Endothelial cell (in vitro differentiated cells): ENCODE results near the gene GET4. TPM values are rescaled to one million over a fixed set of nuclear protein-coding genes. Genes with fewer than 3 reads are reported as not detected.

Experiments
- DNase-seq: peaks from one replicate; pipeline ENCODE4 v3.0.0; 2021; ENCODE audit warnings: low spot score
- H3K27ac Mint-ChIP-seq: one replicate; pipeline ENCODE4 v1.8.0; 2021; ENCODE audit warnings: mixed read lengths, inconsistent platforms; ENCODE audit not compliant: unreplicated experiment
- H3K27me3 Mint-ChIP-seq: one replicate; pipeline ENCODE4 v1.8.0; 2021; ENCODE audit warnings: mild to moderate bottlenecking, moderate library complexity, mixed read lengths, inconsistent platforms; ENCODE audit not compliant: unreplicated experiment
- H3K36me3 Mint-ChIP-seq: one replicate; pipeline ENCODE4 v1.8.0; 2021; ENCODE audit warnings: mild to moderate bottlenecking, low read depth, mixed read lengths, inconsistent platforms; ENCODE audit not compliant: unreplicated experiment
- H3K4me1 Mint-ChIP-seq: one replicate; pipeline ENCODE4 v1.8.0; 2021; ENCODE audit warnings: mild to moderate bottlenecking, mixed read lengths, inconsistent platforms; ENCODE audit not compliant: unreplicated experiment
- H3K4me3 Mint-ChIP-seq: one replicate; pipeline ENCODE4 v1.8.0; 2021; ENCODE audit warnings: mild to moderate bottlenecking, mixed read lengths, inconsistent platforms; ENCODE audit not compliant: unreplicated experiment
- H3K9me3 Mint-ChIP-seq: one replicate; pipeline ENCODE4 v1.8.0; 2021; ENCODE audit warnings: mixed read lengths, inconsistent platforms; ENCODE audit not compliant: unreplicated experiment
- CTCF ChIP-seq: fragments of 200-600 bp; sonication (generic); IDR thresholded peaks from one replicate; pipeline ENCODE4 v1.5.0; 2021; ENCODE audit warnings: antibody characterized with exemption; ENCODE audit not compliant: unreplicated experiment
- total RNA-seq: library from RNA; stranded (reverse); fragmentation: NEBNext Ultra II Directional; extraction: Animal tissue kit (Norgen Biotek cat#: 25700); gene quantifications from one replicate; pipeline ENCODE4 v1.2.1, GENCODE V29; 2021; ENCODE audit not compliant: unreplicated experiment

The GET4 gene
- total RNA-seq, 1 donor from 2014 or later, result 61.3 TPM

GRCh38 chr7:944744-945143, 68.4 kb downstream of the GET4 start:
- Mint-ChIP-seq H3K36me3 (peaks cover 6% of the 10 kb centered on the region), H3K27me3 (peaks cover 8% of the 10 kb centered on the region), H3K9me3 (no peaks in the 10 kb centered on the region), H3K4me3 (no peak overlapping the region), H3K27ac (no peak overlapping the region), H3K4me1 (no peaks in the 10 kb centered on the region)
- DNase-seq, result no peak
- no peak for TF ChIP-seq CTCF

DNA sequence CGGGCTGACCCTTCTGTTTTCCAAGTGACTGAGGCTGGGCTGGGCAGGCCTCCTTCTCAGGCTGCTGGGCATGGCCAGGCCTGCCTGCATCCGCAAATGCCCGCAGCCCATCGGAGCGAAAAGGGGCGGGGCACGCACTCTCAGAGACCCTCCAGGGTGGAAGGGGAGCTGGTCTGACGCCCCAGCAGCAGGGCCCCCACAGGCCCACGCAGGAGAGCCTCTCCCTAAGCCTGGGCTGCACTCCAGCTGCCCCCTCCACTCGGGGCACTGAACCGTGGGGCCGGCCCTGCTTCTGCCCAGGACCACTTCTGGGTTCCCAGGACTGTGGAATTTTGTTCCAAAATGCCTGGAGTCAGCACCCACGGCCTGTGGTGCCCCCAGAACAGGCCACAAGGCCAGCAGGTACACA, 68.8 kb downstream of the GET4 start:
- Mint-ChIP-seq H3K4me3 (no peak overlapping the region), H3K9me3 (no peaks in the 10 kb centered on the region), H3K27ac (no peak overlapping the region), H3K36me3 (peaks cover 6% of the 10 kb centered on the region), H3K27me3 (peaks cover 8% of the 10 kb centered on the region), H3K4me1 (no peaks in the 10 kb centered on the region)
- no peak for DNase-seq
- TF ChIP-seq CTCF, result no peak

DNA sequence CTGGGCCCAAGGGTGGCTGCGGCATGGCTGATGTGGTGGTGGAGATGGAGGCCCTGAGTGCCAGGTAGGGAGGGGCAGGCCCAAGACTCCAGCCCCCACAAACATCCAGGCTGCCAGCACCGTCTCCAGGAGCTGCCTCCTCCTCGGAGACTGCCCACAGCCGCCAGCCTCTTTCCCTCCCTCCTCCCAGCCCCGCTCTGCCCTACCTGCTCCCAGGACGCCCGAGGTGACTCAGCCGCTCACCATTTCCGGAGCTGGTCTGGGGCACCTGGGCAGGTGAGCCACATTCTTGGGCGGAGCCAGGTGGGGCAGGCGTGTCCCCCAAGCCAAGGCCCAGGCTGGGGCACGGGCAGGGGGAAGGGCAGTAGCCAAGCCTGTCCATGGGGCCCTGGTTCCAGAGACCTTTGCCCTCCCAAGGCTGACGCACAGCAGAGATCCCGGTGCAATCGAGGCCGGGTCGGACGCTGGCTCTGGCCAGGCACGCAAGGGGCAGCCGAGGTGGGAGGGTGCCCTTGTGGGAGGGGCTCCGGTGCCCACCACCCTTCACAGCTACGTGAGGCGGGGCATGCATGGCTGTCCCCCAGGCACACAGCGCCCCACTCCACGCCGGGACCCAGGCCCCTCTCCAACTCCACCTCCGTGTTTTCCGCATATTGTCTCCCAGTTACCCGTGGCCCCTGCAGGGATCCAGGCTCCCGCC, 69.4 kb downstream of the GET4 start:
- no peak overlapping the region for H3K4me3 Mint-ChIP-seq
- H3K27ac Mint-ChIP-seq, result no peak overlapping the region
- no peaks in the 10 kb centered on the region for H3K4me1 Mint-ChIP-seq

More for the DNA sequence above, 69.4 kb downstream of the GET4 start:
- Mint-ChIP-seq H3K27me3 (peaks cover 8% of the 10 kb centered on the region), H3K36me3 (peaks cover 6% of the 10 kb centered on the region), H3K9me3 (no peaks in the 10 kb centered on the region)
- no peak for TF ChIP-seq CTCF
- no peak for DNase-seq

Other genes with a start within 250 kb of the GET4 start
- 30.7 TPM for gene DNAAF5, start 149.9 kb upstream of the GET4 start, total RNA-seq
- gene PRKAR1B, start 149.3 kb upstream of the GET4 start, total RNA-seq, result 21.7 TPM
- 150 TPM for gene SUN1, start 44.1 kb upstream of the GET4 start, total RNA-seq
- gene ADAP1, start 78.1 kb downstream of the GET4 start, total RNA-seq, result 1.7 TPM
- 10.2 TPM for gene COX19, start 99.0 kb downstream of the GET4 start, total RNA-seq
- not detected for gene CYP2W1, start 106.6 kb downstream of the GET4 start, total RNA-seq
- gene GPR146, start 168.0 kb downstream of the GET4 start, total RNA-seq, result 8.1 TPM
- 0.72 TPM for gene GPER1, start 211.6 kb downstream of the GET4 start, total RNA-seq